OCI-LY1 (cell line): ENCODE measurements around the gene ANAPC2.

Source experiments
- EZH2 ChIP-seq: fragments of 200-600 bp; sonication (generic), shearing (Covaris generic); IDR thresholded peaks from 2 replicates; pipeline ENCODE4 v1.8.0; 2017; ENCODE audit warnings: borderline replicate concordance, mixed run types, mild to moderate bottlenecking, antibody characterized with exemption, low read length, moderate library complexity, mixed read lengths
- TF ChIP-seq, protein P1 (sequence below): fragments of 200-600 bp; sonication (generic), shearing (Covaris generic); IDR thresholded peaks from 2 replicates; pipeline ENCODE4 v1.5.1; 2017; ENCODE audit warnings: mild to moderate bottlenecking, antibody characterized with exemption, low read length, moderate library complexity, mixed read lengths

DNA sequence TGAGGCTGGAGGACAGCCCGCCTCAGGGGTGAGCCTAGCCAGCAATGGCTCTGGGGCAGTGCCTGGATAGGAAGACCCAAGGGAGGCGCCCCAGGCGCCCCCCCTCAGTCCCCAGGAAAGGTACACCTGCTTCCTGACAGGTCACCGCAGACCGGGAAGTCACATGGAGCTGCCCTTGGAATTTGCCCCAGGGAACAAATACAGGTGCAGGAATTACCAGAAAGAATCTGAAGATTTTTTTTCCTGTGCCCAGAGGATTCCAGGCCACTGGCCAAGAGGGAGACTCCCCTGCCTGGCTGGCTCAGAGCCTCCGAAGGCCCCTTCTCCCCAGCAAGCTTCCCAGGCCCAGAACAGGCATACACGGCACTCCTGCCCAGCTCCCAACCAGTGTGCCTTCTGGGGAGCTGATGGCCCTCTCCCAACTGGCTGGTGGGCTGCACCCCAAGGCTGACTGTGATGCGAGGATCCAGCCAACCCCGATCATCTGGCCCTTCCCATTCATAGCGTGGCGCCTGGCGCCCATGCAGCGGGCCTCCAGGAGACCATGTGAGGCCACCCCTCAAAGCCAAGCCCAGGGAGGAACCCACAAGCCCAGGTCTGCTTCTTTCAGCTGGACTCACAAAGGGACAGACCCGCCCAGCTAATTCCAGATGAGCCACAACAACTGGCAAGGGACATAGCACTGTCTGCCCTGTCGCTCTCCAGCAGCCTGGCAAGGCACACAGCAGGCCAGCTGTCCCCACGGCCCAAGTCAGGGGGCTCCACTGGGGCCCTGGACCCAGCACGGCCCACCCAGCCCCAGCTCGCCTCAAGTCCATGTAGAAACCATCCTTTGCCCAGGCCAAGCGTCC, 9.9 kb upstream of the ANAPC2 start:
- TF ChIP-seq, protein P1, sequence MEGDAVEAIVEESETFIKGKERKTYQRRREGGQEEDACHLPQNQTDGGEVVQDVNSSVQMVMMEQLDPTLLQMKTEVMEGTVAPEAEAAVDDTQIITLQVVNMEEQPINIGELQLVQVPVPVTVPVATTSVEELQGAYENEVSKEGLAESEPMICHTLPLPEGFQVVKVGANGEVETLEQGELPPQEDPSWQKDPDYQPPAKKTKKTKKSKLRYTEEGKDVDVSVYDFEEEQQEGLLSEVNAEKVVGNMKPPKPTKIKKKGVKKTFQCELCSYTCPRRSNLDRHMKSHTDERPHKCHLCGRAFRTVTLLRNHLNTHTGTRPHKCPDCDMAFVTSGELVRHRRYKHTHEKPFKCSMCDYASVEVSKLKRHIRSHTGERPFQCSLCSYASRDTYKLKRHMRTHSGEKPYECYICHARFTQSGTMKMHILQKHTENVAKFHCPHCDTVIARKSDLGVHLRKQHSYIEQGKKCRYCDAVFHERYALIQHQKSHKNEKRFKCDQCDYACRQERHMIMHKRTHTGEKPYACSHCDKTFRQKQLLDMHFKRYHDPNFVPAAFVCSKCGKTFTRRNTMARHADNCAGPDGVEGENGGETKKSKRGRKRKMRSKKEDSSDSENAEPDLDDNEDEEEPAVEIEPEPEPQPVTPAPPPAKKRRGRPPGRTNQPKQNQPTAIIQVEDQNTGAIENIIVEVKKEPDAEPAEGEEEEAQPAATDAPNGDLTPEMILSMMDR = no peak
- TF ChIP-seq EZH2 = no peak
